ENCODE data around the gene MOV10.
A peak's percentile ranks its signal among the peaks of the same experiment; 100 is the strongest.

The MOV10 gene

GRCh38 chr1:112711041-112711440 is 36.6 kb downstream of the MOV10 start:
- no peak for DNase-seq (ENCODE audit: low read depth)

GRCh38 chr1:112711670-112712069 is 37.2 kb downstream of the MOV10 start:
- H3K4me3 ChIP-seq (replicated peaks; ENCODE audit: low read depth, low read length): no peak overlapping the region
- no peak for DNase-seq (ENCODE audit: low read depth)
- no peak for TF ChIP-seq CTCF (IDR thresholded peaks at IDR 0.05; ENCODE audit: low read length, missing control alignments)

More at GRCh38 chr1:112711041-112711440, 36.6 kb downstream of the MOV10 start:
- H3K4me3 ChIP-seq (replicated peaks; ENCODE audit: low read depth, low read length): no peak overlapping the region
- TF ChIP-seq CTCF (IDR thresholded peaks at IDR 0.05; ENCODE audit: low read length, missing control alignments): no peak

GRCh38 chr1:112712191-112712590 is 37.7 kb downstream of the MOV10 start:
- H3K4me3 ChIP-seq (replicated peaks; ENCODE audit: low read depth, low read length): no peak overlapping the region
- DNase-seq (ENCODE audit: low read depth): no peak
- no peak for TF ChIP-seq CTCF (IDR thresholded peaks at IDR 0.05; ENCODE audit: low read length, missing control alignments)

- DNase-seq (ENCODE audit: low read depth): no peak
- TF ChIP-seq CTCF (IDR thresholded peaks at IDR 0.05; ENCODE audit: low read length, missing control alignments): no peak
- no peak overlapping the region for H3K4me3 ChIP-seq (replicated peaks; ENCODE audit: low read depth, low read length)
These were observed 38.3 kb downstream of the MOV10 start for GRCh38 chr1:112712701-112713128.

- DNase-seq (ENCODE audit: low read depth): no peak
- peak overlapping the region; percentile 59 for H3K4me3 ChIP-seq (replicated peaks; ENCODE audit: low read depth, low read length)
- no peak for TF ChIP-seq CTCF (IDR thresholded peaks at IDR 0.05; ENCODE audit: low read length, missing control alignments)
These were observed 39.2 kb downstream of the MOV10 start for GRCh38 chr1:112713466-112714312.

DNA sequence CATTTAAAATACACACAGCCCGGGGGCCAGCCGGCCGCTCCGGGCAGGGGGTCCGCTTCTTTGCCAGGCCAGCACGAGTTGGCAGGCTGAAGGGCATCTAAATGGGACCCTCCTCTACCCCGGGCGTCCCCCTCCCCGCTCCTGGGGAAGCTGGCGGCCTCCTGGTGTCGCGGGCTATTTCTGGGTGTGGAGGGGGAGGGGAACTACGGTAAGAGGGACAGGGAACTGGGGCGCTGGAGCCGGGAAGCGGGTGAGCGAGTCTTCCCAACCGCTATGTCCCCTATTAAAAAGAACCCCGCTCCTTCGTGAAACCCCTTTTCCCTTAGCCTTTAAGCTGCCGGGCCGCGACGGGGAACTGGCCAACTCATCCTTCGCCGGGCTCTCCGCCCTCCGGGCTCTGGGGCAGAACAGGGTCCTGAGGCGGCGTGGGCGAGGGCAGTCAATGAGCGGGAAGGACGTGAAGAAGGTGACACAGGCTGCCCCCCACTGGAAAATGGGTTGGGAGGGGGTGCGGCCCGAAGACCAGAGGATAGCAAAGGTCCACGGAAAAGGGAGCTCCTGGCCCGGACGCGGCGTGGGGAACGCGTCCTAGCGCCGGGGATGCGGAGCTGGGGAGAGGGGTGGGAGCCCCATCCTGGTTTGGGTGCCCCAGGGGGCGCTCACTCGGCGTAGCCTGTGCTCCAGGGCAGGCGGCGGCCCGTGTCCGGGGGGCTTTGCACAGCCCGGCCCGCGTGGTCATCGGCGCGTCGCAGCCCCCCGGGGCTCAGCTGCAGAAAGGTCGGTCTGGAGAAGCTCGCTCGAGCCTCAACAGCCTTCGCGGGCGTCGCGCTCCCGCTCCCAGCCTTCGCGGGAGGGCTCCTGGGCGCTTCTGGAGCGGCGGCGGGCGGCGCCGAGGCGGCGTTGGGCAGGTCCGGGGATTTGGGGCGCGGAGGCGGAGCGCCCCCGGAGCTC is 40.1 kb downstream of the MOV10 start:
- TF ChIP-seq CTCF (IDR thresholded peaks at IDR 0.05; ENCODE audit: low read length, missing control alignments): no peak
- no peak for DNase-seq (ENCODE audit: low read depth)
- H3K4me3 ChIP-seq (replicated peaks; ENCODE audit: low read depth, low read length): peak overlapping the region; percentile 59

Measured in fibroblast of pulmonary artery (primary cell).